B cell (primary cell): ENCODE measurements around the gene ADGRD1. TPM values are rescaled to one million over a fixed set of nuclear protein-coding genes. Genes with fewer than 3 reads are reported as not detected.

Source experiments
- ATAC-seq: fragments of 200-7000 bp; cut with Tn5 transposase; one replicate; pipeline ENCODE4 v1.10.0; 2021; ENCODE audit warnings: low read depth, mild to moderate bottlenecking, moderate number of reproducible peaks, moderate library complexity
- CTCF ChIA-PET: fragments of 350-600 bp; sonication (Branson Sonifier 250); formaldehyde crosslinking; loops from one replicate; lab custom pipeline; 2021; ENCODE audit warnings: antibody characterized with exemption, inconsistent platforms; lab: Charles Lee
- POLR2A ChIA-PET: fragments of 350-600 bp; sonication (Branson Sonifier 250); formaldehyde crosslinking; loops from one replicate; lab custom pipeline; 2021; ENCODE audit warnings: antibody characterized with exemption; lab: Charles Lee
- DNase-seq: peaks from one replicate; pipeline ENCODE4 v3.0.0; 2013
- H2AFZ ChIP-seq: 2 replicates; pipeline ENCODE4 v1.6.1; 2012; ENCODE audit warnings: mild to moderate bottlenecking, low read depth, low read length; ENCODE audit not compliant: insufficient read depth, poor library complexity, severe bottlenecking
- H3K27ac ChIP-seq, 2 donors: 1 replicate in 1 of 2; 2 replicates in 1 of 2; pipeline ENCODE4 v1.5.1; 2012 to 2013; ENCODE audit warnings: low read length in 2 of 2, mild to moderate bottlenecking in 2 of 2, moderate library complexity in 1 of 2
- H3K27me3 ChIP-seq, 4 experiments: fragments of 200-600 bp in 1 of 4; sonication (generic) in 1 of 4; replicated peaks in 1 of 4; 1 replicate in 2 of 4; 2 replicates in 2 of 4; pipeline versions ENCODE4 v1.6.1 to v1.7.0; 2013 to 2016; ENCODE audit warnings: low read length in 3 of 4, mild to moderate bottlenecking in 2 of 4, mixed read lengths in 1 of 4, moderate library complexity in 1 of 4; ENCODE audit not compliant: insufficient read depth in 4 of 4, control insufficient read depth in 3 of 4; ENCODE audit errors: control extremely low read depth in 1 of 4
- H3K36me3 ChIP-seq, 2 experiments: replicated peaks in 1 of 2; 1 replicate in 1 of 2; 2 replicates in 1 of 2; pipeline versions ENCODE4 v1.6.1 to v1.7.1; 2013; ENCODE audit warnings: low read length in 1 of 2; ENCODE audit not compliant: insufficient read depth in 2 of 2, control insufficient read depth in 1 of 2; ENCODE audit errors: control extremely low read depth in 1 of 2, extremely low read depth in 1 of 2
- H3K4me1 ChIP-seq, 2 donors: fragments of 200-600 bp in 1 of 2; sonication (generic) in 1 of 2; 1 replicate in 1 of 2; 2 replicates in 1 of 2; pipeline versions ENCODE4 v1.5.1 to v1.6.1; 2013 to 2017; ENCODE audit warnings: low read length in 2 of 2; ENCODE audit not compliant: control insufficient read depth in 2 of 2, insufficient read depth in 2 of 2
- H3K4me2 ChIP-seq: replicated peaks from 2 replicates; pipeline ENCODE3; 2012; ENCODE audit warnings: mild to moderate bottlenecking, low read depth, low read length; ENCODE audit not compliant: poor library complexity, severe bottlenecking
- H3K4me3 ChIP-seq, 5 experiments: fragments of 200-600 bp in 1 of 5; sonication (generic) in 1 of 5; 1 replicate in 3 of 5; 2 replicates in 2 of 5; pipeline versions ENCODE4 v1.5.1 to v1.7.0; 2011 to 2016; ENCODE audit warnings: low read length in 4 of 5, mild to moderate bottlenecking in 4 of 5, low read depth in 2 of 5, control low read depth in 1 of 5, moderate library complexity in 1 of 5; ENCODE audit not compliant: insufficient read depth in 1 of 5; ENCODE audit errors: control extremely low read depth in 1 of 5, extremely low read depth in 1 of 5
- H3K79me2 ChIP-seq: fragments of 200-600 bp; sonication (generic); one replicate; pipeline ENCODE4 v1.6.0; 2016; ENCODE audit warnings: low read length; ENCODE audit not compliant: control insufficient read depth, insufficient read depth
- H3K9ac ChIP-seq: fragments of 200-600 bp; sonication (generic); 2 replicates; pipeline ENCODE4 v1.6.1; 2017; ENCODE audit warnings: mild to moderate bottlenecking, low read length, moderate library complexity
- H3K9me3 ChIP-seq, 3 donors: one replicate each; pipeline versions ENCODE4 v1.6.1 to v1.7.1; 2013; ENCODE audit warnings: low read length in 2 of 3; ENCODE audit not compliant: control insufficient read depth in 2 of 3, insufficient read depth in 1 of 3; ENCODE audit errors: control extremely low read depth in 1 of 3
- H4K20me1 ChIP-seq: 2 replicates; pipeline ENCODE4 v1.6.0; 2012; ENCODE audit warnings: mild to moderate bottlenecking, low read length; ENCODE audit not compliant: insufficient read depth, control insufficient read depth, poor library complexity, severe bottlenecking
- H3K27ac Mint-ChIP-seq: one replicate; pipeline ENCODE4 v1.8.0; 2021; ENCODE audit warnings: mixed read lengths
- H3K27me3 Mint-ChIP-seq: one replicate; pipeline ENCODE4 v1.8.0; 2021; ENCODE audit warnings: mixed read lengths
- H3K4me1 Mint-ChIP-seq: one replicate; pipeline ENCODE4 v1.8.0; 2021; ENCODE audit warnings: mixed read lengths
- H3K4me3 Mint-ChIP-seq: one replicate; pipeline ENCODE4 v1.8.0; 2021; ENCODE audit warnings: mixed read lengths
- H3K9me3 Mint-ChIP-seq: one replicate; pipeline ENCODE4 v1.8.0; 2022; ENCODE audit warnings: mixed read lengths; ENCODE audit not compliant: insufficient read depth
- CTCF ChIP-seq: fragments of 200-600 bp; IDR thresholded peaks from one replicate; pipeline ENCODE4 v1.8.0; 2022; ENCODE audit warnings: antibody characterized with exemption, mild to moderate bottlenecking
- EZH2 ChIP-seq: IDR thresholded peaks from 2 replicates; pipeline ENCODE4 v1.6.1; 2012; ENCODE audit warnings: borderline replicate concordance, low read depth, mild to moderate bottlenecking, moderate library complexity, low read length; ENCODE audit not compliant: insufficient read depth, poor library complexity, severe bottlenecking
- WGBS: methylation state at CpG from one replicate; pipeline ENCODE4 v1.1.5; 2013; ENCODE audit warnings: missing lambda C conversion rate; ENCODE audit not compliant: insufficient coverage; 5-methylcytosine and 5-hydroxymethylcytosine counted together
- intact Hi-C: fragments of 100-400 bp; cut with micrococcal nuclease; formaldehyde crosslinking; loops from one replicate; pipeline ENCODE4 v1.10.0; 2022
- polyA plus RNA-seq: library from polyadenylated mRNA; depleted of rRNA; stranded (reverse); fragments of >200 nt; gene quantifications from 2 replicates; pipeline ENCODE4 v1.2.3, GENCODE V29; 2012
- total RNA-seq, 2 donors: library from RNA; stranded (reverse); fragments of 120-200 nt in 1 of 2; gene quantifications; 1 replicate in 1 of 2; 2 replicates in 1 of 2; pipeline versions ENCODE4 v1.2.3 to v1.2.4, GENCODE V29; 2013 to 2022

ADGRD1 gene
- total and polyA plus RNA-seq, 2 donors (not counting 1 experiment from before 2014, with no cell fraction given): 1.1 to 2.2 TPM

- H3K4me3 Mint-ChIP-seq: no peak overlapping the region
- TF ChIP-seq CTCF (no peak), EZH2 (no peak)
- H3K9ac ChIP-seq: no peak overlapping the region
- DNase-seq (no peak), ATAC-seq (no peak)
- H3K9me3 Mint-ChIP-seq: no peaks in the 10 kb centered on the region
- H3K9me3 ChIP-seq: peaks cover 0 to 4% (median 0%) of the 10 kb centered on the region in 3 donors
- no peaks in the 10 kb centered on the region for H3K36me3 ChIP-seq
- POLR2A ChIA-PET: interaction anchor here (0.6 kb wide), 1 partner anchor 21 kb away, joined by 3 read pairs; no protein-coding TSS in a partner anchor
- H3K4me2 ChIP-seq: no peak overlapping the region
- H3K4me1 Mint-ChIP-seq: peaks cover 9% of the 10 kb centered on the region
- peaks cover 12 to 16% of the 10 kb centered on the region in 2 donors for H3K4me1 ChIP-seq
- no peaks in the 10 kb centered on the region for H3K79me2 ChIP-seq
- H4K20me1 ChIP-seq: no peaks in the 10 kb centered on the region
- 92% methylated on average over 21 of the region's 26 CpGs for WGBS
- no peak overlapping the region for H3K27ac ChIP-seq
- no peak overlapping the region for H3K27ac Mint-ChIP-seq
- H3K4me3 ChIP-seq: no peak overlapping the region
- peaks cover 0 to 18% (median 2%) of the 10 kb centered on the region in 4 experiments for H3K27me3 ChIP-seq
- CTCF ChIA-PET: no interaction called here
- intact Hi-C loops: no loop called here
- no peak overlapping the region for H2AFZ ChIP-seq
- peaks cover 23% of the 10 kb centered on the region for H3K27me3 Mint-ChIP-seq
Measured at GRCh38 chr12:130958557-130959140, 4.9 kb downstream of the ADGRD1 start.

GRCh38 chr12:130959632-130960031 lies 5.9 kb downstream of the ADGRD1 start:
- Histone ChIP-seq H4K20me1 (no peaks in the 10 kb centered on the region), H2AFZ (no peak overlapping the region), H3K4me2 (no peak overlapping the region), H3K4me3 (no peak overlapping the region), H3K27me3 (peaks cover 0 to 9% (median 0%) of the 10 kb centered on the region in 4 experiments), H3K27ac (no peak overlapping the region), H3K79me2 (no peaks in the 10 kb centered on the region), H3K4me1 (peaks cover 2 to 6% of the 10 kb centered on the region in 2 donors), H3K9me3 (peaks cover 0 to 4% (median 0%) of the 10 kb centered on the region in 3 donors), H3K9ac (no peak overlapping the region), H3K36me3 (no peaks in the 10 kb centered on the region)
- no peak for TF ChIP-seq EZH2
- no peak for TF ChIP-seq CTCF
- Mint-ChIP-seq H3K27me3 (peaks cover 22% of the 10 kb centered on the region), H3K27ac (no peak overlapping the region), H3K4me1 (peaks cover 2% of the 10 kb centered on the region), H3K9me3 (no peaks in the 10 kb centered on the region), H3K4me3 (no peak overlapping the region)
- ATAC-seq: no peak
- ChIA-PET CTCF (no interaction called here), POLR2A (no interaction called here)
- no peak for DNase-seq
- 97% methylated on average over 7 of the region's 8 CpGs for WGBS
- intact Hi-C loops: no loop called here
